Measurements from ENCODE around the gene ISG20L2. TPM values are rescaled to one million over a fixed set of nuclear protein-coding genes. Genes with fewer than 3 reads are reported as not detected.

ISG20L2 gene
- 36.9 and 38.9 TPM in 2 replicates for total RNA-seq
- long read RNA-seq, transcript ISG20L2-201 (3 exons, 3,303 nt) = major isoform, 42 of 67 reads
- long read RNA-seq, transcript ISG20L2-202 (4 exons, 2,310 nt) = minor isoform, 15 of 67 reads
- long read RNA-seq, partial matches to known transcripts = 2 of 67 reads
- long read RNA-seq, other reads (novel, unspliced or antisense) = 5 of 67 reads

GRCh38 chr1:156728599-156729462, at the start of gene ISG20L2:
ISG20L2 (minus strand) TSS chr1:156728766; CDS start chr1:156727652, 1,114 bp downstream.
- Mint-ChIP-seq H3K36me3 (ENCODE audit: insufficient read depth) (peaks cover 5% of the 10 kb centered on the region), H3K27me3 (no peaks in the 10 kb centered on the region), H3K27ac (peak within 1 kb of the TSS; percentile 98), H3K4me3 (ENCODE audit: low read depth) (no peak within 1 kb of the TSS), H3K9me3 (ENCODE audit: low read depth) (no peaks in the 10 kb centered on the region), H3K4me1 (ENCODE audit: low read depth) (peaks cover 7% of the 10 kb centered on the region)
- TF ChIP-seq CTCF (IDR thresholded peaks at IDR 0.05; ENCODE audit: unreplicated experiment) = no peak
- DNase-seq (ENCODE audit: low spot score, unreplicated experiment) = peak; percentile 78

GRCh38 chr1:156777573-156777972, 49.0 kb upstream of the ISG20L2 start:
- no peak for TF ChIP-seq CTCF (IDR thresholded peaks at IDR 0.05; ENCODE audit: unreplicated experiment)
- Mint-ChIP-seq H3K36me3 (ENCODE audit: insufficient read depth) (peaks cover 7% of the 10 kb centered on the region), H3K9me3 (ENCODE audit: low read depth) (no peaks in the 10 kb centered on the region), H3K27me3 (no peaks in the 10 kb centered on the region), H3K4me3 (ENCODE audit: low read depth) (no peak overlapping the region), H3K4me1 (ENCODE audit: low read depth) (peaks cover 15% of the 10 kb centered on the region), H3K27ac (no peak overlapping the region)
- DNase-seq (ENCODE audit: low spot score, unreplicated experiment) = no peak

GRCh38 chr1:156776942-156777341, 48.4 kb upstream of the ISG20L2 start:
- Mint-ChIP-seq H3K4me3 (ENCODE audit: low read depth) (no peak overlapping the region), H3K27ac (no peak overlapping the region), H3K27me3 (no peaks in the 10 kb centered on the region), H3K9me3 (ENCODE audit: low read depth) (no peaks in the 10 kb centered on the region), H3K4me1 (ENCODE audit: low read depth) (peaks cover 21% of the 10 kb centered on the region), H3K36me3 (ENCODE audit: insufficient read depth) (peaks cover 6% of the 10 kb centered on the region)
- no peak for TF ChIP-seq CTCF (IDR thresholded peaks at IDR 0.05; ENCODE audit: unreplicated experiment)
- DNase-seq (ENCODE audit: low spot score, unreplicated experiment) = no peak

- no peak for TF ChIP-seq CTCF (IDR thresholded peaks at IDR 0.05; ENCODE audit: unreplicated experiment)
- H3K27ac Mint-ChIP-seq = peak overlapping the region; percentile 16
Observed at GRCh38 chr1:156775799-156776198, 47.2 kb upstream of the ISG20L2 start.

GRCh38 chr1:156773607-156774006, 45.0 kb upstream of the ISG20L2 start:
- no peak overlapping the region for H3K27ac Mint-ChIP-seq
- no peak overlapping the region for H3K4me3 Mint-ChIP-seq (ENCODE audit: low read depth)
- peaks cover 14% of the 10 kb centered on the region for H3K36me3 Mint-ChIP-seq (ENCODE audit: insufficient read depth)
- TF ChIP-seq CTCF (IDR thresholded peaks at IDR 0.05; ENCODE audit: unreplicated experiment) = peak; percentile 23
- no peak for DNase-seq (ENCODE audit: low spot score, unreplicated experiment)
- no peaks in the 10 kb centered on the region for H3K9me3 Mint-ChIP-seq (ENCODE audit: low read depth)
- peaks cover 42% of the 10 kb centered on the region for H3K4me1 Mint-ChIP-seq (ENCODE audit: low read depth)
- H3K27me3 Mint-ChIP-seq = no peaks in the 10 kb centered on the region

More at GRCh38 chr1:156775799-156776198, 47.2 kb upstream of the ISG20L2 start:
- DNase-seq (ENCODE audit: low spot score, unreplicated experiment) = no peak
- peaks cover 28% of the 10 kb centered on the region for H3K4me1 Mint-ChIP-seq (ENCODE audit: low read depth)
- H3K36me3 Mint-ChIP-seq (ENCODE audit: insufficient read depth) = peaks cover 11% of the 10 kb centered on the region
- H3K4me3 Mint-ChIP-seq (ENCODE audit: low read depth) = no peak overlapping the region
- H3K9me3 Mint-ChIP-seq (ENCODE audit: low read depth) = no peaks in the 10 kb centered on the region
- no peaks in the 10 kb centered on the region for H3K27me3 Mint-ChIP-seq
